ENCODE measurements around the gene IDUA. TPM values are rescaled to one million over a fixed set of nuclear protein-coding genes. Genes with fewer than 3 reads are reported as not detected.
"Not testable (repeated sequence)": the region's sequence is repeated elsewhere in the genome, so short reads cannot be mapped to it uniquely, and the experiment has no call there.

IDUA gene
- total RNA-seq, 1 experiment from 2014 or later: 35.0 TPM

DNA sequence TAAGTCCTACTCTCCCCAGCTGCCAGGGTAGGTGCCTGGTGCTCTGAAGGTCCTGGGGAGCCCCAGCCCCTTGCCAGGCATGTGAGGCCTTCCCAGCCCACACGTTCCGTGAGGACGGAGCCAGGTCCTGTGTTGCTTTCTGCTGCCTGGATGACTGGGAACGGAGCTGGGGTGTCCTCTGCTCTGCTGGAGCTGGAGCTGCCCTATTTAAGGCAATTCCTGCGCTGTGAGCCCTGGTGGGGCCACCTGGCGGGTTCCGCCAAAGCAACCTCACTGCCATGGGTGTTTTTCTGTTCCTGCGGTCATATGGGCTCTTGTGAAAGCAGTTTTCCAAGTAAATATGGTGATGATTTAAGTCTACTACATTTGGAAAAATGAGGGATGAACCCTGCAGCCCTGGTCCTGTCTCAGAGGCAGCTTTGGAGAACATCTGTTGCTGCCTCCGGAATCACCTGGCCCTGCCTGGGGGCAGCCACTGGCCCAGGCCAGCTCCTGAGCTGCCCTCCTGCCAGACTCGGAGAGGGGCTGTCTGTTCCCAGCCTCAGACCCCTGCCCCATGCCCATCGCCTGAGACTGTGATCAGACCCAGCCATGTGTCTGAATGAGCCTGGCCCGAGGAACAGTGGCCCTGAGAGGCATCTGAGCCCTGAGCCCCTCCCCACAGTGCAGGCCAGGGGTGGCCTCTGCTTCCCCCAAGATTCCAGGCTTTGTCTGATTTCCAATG lies 57.8 kb downstream of the IDUA start:
- peaks cover 5% of the 10 kb centered on the region for H3K36me3 Mint-ChIP-seq (ENCODE audit: insufficient read depth, unreplicated experiment)
- H3K27me3 Mint-ChIP-seq (ENCODE audit: insufficient read depth, unreplicated experiment): no peaks in the 10 kb centered on the region
- CTCF ChIA-PET: no interaction called here
- no peak overlapping the region for H3K4me3 Mint-ChIP-seq (ENCODE audit: unreplicated experiment)
- H3K9me3 Mint-ChIP-seq (ENCODE audit: unreplicated experiment): no peaks in the 10 kb centered on the region
- BruUV-seq (replicated peaks): no TSS peak
- H3K4me1 Mint-ChIP-seq (ENCODE audit: insufficient read depth, unreplicated experiment): peaks cover 18% of the 10 kb centered on the region
- no peak for DNase-seq (ENCODE audit: unreplicated experiment)
- no peak overlapping the region for H3K27ac Mint-ChIP-seq (ENCODE audit: low read depth, unreplicated experiment)
- no peak for TF ChIP-seq CTCF (IDR thresholded peaks at IDR 0.05; ENCODE audit: unreplicated experiment)
- intact Hi-C loops (cut with micrococcal nuclease): no loop called here
- POLR2A ChIA-PET: no interaction called here

DNA sequence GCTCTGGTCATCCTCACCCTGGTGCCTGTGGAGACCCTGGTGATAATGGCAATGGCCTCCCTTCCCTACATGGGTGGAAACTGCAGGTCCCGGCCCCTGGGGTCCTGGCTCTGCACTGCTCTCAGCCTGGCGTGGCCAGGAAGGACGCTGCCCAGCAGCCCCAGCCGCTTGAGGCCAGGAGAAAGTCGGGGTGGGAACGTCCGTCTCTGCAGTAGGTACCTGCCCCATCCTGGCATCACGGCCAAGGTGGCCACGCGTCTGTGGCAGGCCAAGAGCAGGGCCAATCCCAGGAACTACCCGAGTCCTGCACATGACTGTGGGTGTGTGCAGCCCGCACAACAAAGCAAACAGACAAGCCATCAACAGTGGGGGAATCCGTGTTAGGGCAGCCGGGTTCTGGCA lies 58.4 kb downstream of the IDUA start:
- CTCF ChIA-PET: no interaction called here
- Mint-ChIP-seq H3K27ac (ENCODE audit: low read depth, unreplicated experiment) (no peak overlapping the region), H3K4me1 (ENCODE audit: insufficient read depth, unreplicated experiment) (peaks cover 16% of the 10 kb centered on the region), H3K27me3 (ENCODE audit: insufficient read depth, unreplicated experiment) (no peaks in the 10 kb centered on the region), H3K36me3 (ENCODE audit: insufficient read depth, unreplicated experiment) (peaks cover 3% of the 10 kb centered on the region), H3K4me3 (ENCODE audit: unreplicated experiment) (no peak overlapping the region), H3K9me3 (ENCODE audit: unreplicated experiment) (no peaks in the 10 kb centered on the region)
- POLR2A ChIA-PET: no interaction called here
- DNase-seq (ENCODE audit: unreplicated experiment): no peak
- BruUV-seq (replicated peaks): no TSS peak
- intact Hi-C loops (cut with micrococcal nuclease): no loop called here
- no peak for TF ChIP-seq CTCF (IDR thresholded peaks at IDR 0.05; ENCODE audit: unreplicated experiment)

- POLR2A ChIA-PET: no interaction called here
- H3K4me1 Mint-ChIP-seq (ENCODE audit: insufficient read depth, unreplicated experiment): peaks cover 13% of the 10 kb centered on the region
- no peaks in the 10 kb centered on the region for H3K27me3 Mint-ChIP-seq (ENCODE audit: insufficient read depth, unreplicated experiment)
- intact Hi-C loops (cut with micrococcal nuclease): no loop called here
- no peak for TF ChIP-seq CTCF (IDR thresholded peaks at IDR 0.05; ENCODE audit: unreplicated experiment)
- no peak for DNase-seq (ENCODE audit: unreplicated experiment)
- H3K27ac Mint-ChIP-seq (ENCODE audit: low read depth, unreplicated experiment): no peak overlapping the region
- no peaks in the 10 kb centered on the region for H3K9me3 Mint-ChIP-seq (ENCODE audit: unreplicated experiment)
- no peaks in the 10 kb centered on the region for H3K36me3 Mint-ChIP-seq (ENCODE audit: insufficient read depth, unreplicated experiment)
- no TSS peak for BruUV-seq (replicated peaks)
- CTCF ChIA-PET: no interaction called here
- H3K4me3 Mint-ChIP-seq (ENCODE audit: unreplicated experiment): no peak overlapping the region
Observed at GRCh38 chr4:1045595-1046201, 58.9 kb downstream of the IDUA start.

DNA sequence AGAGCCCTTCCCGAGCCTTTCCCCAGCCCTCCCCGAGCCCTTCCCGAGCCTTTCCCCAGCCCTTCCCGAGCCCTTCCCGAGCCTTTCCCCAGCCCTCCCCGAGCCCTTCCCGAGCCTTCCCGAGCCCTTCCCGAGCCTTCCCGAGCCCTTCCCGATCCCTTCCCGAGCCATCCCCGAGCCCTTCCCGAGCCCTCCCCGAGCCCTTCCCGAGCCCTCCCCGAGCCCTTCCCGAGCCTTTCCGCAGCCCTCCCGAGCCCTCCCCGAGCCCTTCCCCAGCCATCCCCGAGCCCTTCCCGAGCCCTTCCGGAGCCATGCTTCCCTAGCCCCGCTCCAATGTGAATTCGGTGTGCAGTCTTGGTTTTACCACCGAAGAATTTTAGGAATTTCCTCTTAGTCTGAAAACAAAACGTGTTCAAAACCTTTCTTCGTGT lies 59.8 kb downstream of the IDUA start:
- DNase-seq (ENCODE audit: unreplicated experiment): peak; percentile 75
- intact Hi-C loops (cut with micrococcal nuclease); H3K27me3 Mint-ChIP-seq (ENCODE audit: insufficient read depth, unreplicated experiment); BruUV-seq (replicated peaks); H3K36me3 Mint-ChIP-seq (ENCODE audit: insufficient read depth, unreplicated experiment); H3K4me3 Mint-ChIP-seq (ENCODE audit: unreplicated experiment); H3K9me3 Mint-ChIP-seq (ENCODE audit: unreplicated experiment); POLR2A ChIA-PET: not testable (repeated sequence)
- peaks cover 11% of the 10 kb centered on the region for H3K4me1 Mint-ChIP-seq (ENCODE audit: insufficient read depth, unreplicated experiment)
- CTCF ChIA-PET: interaction anchor here (0.6 kb wide), 1 partner anchor 1120 kb away, joined by 3 read pairs; no protein-coding TSS in a partner anchor
- peak overlapping the region; percentile 63 for H3K27ac Mint-ChIP-seq (ENCODE audit: low read depth, unreplicated experiment)

Measured in MCF 10A (cell line).